SK-N-SH treated with all-trans-retinoic acid at 6 μM for 48 hours (cell line): ENCODE data around the gene CLTCL1.

Source experiments
- ARNTL ChIP-seq: fragments of 450-650 bp; formaldehyde crosslinking; IDR thresholded peaks from 2 replicates; pipeline ENCODE4 v1.5.0; 2020; ENCODE audit warnings: low read depth, mild to moderate bottlenecking, moderate library complexity, borderline replicate concordance
- CSDC2 ChIP-seq: fragments of 250-450 bp; sonication (Bioruptor Pico); IDR thresholded peaks from 2 replicates; pipeline ENCODE4 v1.5.0; 2020; ENCODE audit warnings: mild to moderate bottlenecking, moderate library complexity
- ISL1 ChIP-seq: fragments of 250-450 bp; sonication (Bioruptor Pico); IDR thresholded peaks from 2 replicates; pipeline ENCODE4 v2.1.2; 2022; ENCODE audit warnings: mild to moderate bottlenecking, moderate library complexity
- PPARA ChIP-seq: fragments of 250-450 bp; sonication (Bioruptor Pico); IDR thresholded peaks from 2 replicates; pipeline ENCODE4 v1.5.0; 2020; ENCODE audit warnings: mild to moderate bottlenecking, borderline replicate concordance
- RARB ChIP-seq: fragments of 250-450 bp; sonication (Bioruptor Pico); IDR thresholded peaks from 2 replicates; pipeline ENCODE4 v1.8.0; 2021; ENCODE audit warnings: mild to moderate bottlenecking, moderate library complexity
- ZFP3 ChIP-seq: fragments of 250-450 bp; sonication (Bioruptor Pico); IDR thresholded peaks from 2 replicates; pipeline ENCODE4 v1.5.0; 2020; ENCODE audit warnings: mild to moderate bottlenecking, moderate library complexity
- ZFP30 ChIP-seq: fragments of 450-650 bp; formaldehyde crosslinking; IDR thresholded peaks from 2 replicates; pipeline ENCODE4 v1.5.0; 2022; ENCODE audit warnings: mild to moderate bottlenecking, moderate library complexity
- ZNF70 ChIP-seq: fragments of 450-650 bp; formaldehyde crosslinking; IDR thresholded peaks from 2 replicates; pipeline ENCODE4 v1.5.0; 2020; ENCODE audit warnings: mild to moderate bottlenecking, moderate library complexity
- TF ChIP-seq, protein P1 (sequence below): fragments of 250-450 bp; sonication (Bioruptor Pico); IDR thresholded peaks from 2 replicates; pipeline ENCODE4 v1.8.0; 2020; ENCODE audit warnings: mild to moderate bottlenecking, moderate library complexity, borderline replicate concordance
- TF ChIP-seq, protein P2 (sequence below): fragments of 250-450 bp; sonication (Bioruptor Pico); IDR thresholded peaks from 2 replicates; pipeline ENCODE4 v1.5.1; 2020; ENCODE audit warnings: low read depth, mild to moderate bottlenecking, moderate library complexity
- TF ChIP-seq, protein P3 (sequence below): fragments of 250-450 bp; sonication (Bioruptor Pico); IDR thresholded peaks from 2 replicates; pipeline ENCODE4 v1.5.0; 2020; ENCODE audit warnings: mild to moderate bottlenecking, moderate library complexity

DNA sequence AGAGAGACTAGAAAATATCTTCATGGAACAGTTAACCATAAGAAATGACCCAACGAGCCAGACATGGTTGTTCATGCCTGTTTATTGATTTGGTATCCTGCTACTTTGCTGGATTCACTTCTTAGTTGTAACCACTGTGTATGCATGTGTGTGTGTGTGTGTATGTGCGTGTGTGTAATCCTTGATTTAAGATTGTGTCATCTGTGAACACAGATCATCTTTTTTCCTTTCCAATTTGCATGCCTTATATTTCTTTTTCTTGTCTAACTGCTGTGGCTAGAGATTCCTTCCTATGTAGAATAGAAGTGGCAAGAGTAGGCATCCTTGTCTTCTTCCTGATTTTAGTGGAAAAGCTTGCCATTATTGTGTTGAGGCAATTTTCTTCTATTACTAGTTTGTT lies 16.4 kb upstream of the CLTCL1 start:
- TF ChIP-seq, protein P1, sequence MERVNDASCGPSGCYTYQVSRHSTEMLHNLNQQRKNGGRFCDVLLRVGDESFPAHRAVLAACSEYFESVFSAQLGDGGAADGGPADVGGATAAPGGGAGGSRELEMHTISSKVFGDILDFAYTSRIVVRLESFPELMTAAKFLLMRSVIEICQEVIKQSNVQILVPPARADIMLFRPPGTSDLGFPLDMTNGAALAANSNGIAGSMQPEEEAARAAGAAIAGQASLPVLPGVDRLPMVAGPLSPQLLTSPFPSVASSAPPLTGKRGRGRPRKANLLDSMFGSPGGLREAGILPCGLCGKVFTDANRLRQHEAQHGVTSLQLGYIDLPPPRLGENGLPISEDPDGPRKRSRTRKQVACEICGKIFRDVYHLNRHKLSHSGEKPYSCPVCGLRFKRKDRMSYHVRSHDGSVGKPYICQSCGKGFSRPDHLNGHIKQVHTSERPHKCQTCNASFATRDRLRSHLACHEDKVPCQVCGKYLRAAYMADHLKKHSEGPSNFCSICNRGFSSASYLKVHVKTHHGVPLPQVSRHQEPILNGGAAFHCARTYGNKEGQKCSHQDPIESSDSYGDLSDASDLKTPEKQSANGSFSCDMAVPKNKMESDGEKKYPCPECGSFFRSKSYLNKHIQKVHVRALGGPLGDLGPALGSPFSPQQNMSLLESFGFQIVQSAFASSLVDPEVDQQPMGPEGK, result no peak
- no peak for TF ChIP-seq ZFP30 (CRISPR knock-in tag)
- no peak for TF ChIP-seq ZNF70
- TF ChIP-seq ZFP3 (CRISPR knock-in tag), result no peak
- TF ChIP-seq, protein P2, sequence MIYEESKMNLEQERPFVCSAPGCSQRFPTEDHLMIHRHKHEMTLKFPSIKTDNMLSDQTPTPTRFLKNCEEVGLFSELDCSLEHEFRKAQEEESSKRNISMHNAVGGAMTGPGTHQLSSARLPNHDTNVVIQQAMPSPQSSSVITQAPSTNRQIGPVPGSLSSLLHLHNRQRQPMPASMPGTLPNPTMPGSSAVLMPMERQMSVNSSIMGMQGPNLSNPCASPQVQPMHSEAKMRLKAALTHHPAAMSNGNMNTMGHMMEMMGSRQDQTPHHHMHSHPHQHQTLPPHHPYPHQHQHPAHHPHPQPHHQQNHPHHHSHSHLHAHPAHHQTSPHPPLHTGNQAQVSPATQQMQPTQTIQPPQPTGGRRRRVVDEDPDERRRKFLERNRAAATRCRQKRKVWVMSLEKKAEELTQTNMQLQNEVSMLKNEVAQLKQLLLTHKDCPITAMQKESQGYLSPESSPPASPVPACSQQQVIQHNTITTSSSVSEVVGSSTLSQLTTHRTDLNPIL (CRISPR knock-in tag), result no peak
- TF ChIP-seq, protein P3, sequence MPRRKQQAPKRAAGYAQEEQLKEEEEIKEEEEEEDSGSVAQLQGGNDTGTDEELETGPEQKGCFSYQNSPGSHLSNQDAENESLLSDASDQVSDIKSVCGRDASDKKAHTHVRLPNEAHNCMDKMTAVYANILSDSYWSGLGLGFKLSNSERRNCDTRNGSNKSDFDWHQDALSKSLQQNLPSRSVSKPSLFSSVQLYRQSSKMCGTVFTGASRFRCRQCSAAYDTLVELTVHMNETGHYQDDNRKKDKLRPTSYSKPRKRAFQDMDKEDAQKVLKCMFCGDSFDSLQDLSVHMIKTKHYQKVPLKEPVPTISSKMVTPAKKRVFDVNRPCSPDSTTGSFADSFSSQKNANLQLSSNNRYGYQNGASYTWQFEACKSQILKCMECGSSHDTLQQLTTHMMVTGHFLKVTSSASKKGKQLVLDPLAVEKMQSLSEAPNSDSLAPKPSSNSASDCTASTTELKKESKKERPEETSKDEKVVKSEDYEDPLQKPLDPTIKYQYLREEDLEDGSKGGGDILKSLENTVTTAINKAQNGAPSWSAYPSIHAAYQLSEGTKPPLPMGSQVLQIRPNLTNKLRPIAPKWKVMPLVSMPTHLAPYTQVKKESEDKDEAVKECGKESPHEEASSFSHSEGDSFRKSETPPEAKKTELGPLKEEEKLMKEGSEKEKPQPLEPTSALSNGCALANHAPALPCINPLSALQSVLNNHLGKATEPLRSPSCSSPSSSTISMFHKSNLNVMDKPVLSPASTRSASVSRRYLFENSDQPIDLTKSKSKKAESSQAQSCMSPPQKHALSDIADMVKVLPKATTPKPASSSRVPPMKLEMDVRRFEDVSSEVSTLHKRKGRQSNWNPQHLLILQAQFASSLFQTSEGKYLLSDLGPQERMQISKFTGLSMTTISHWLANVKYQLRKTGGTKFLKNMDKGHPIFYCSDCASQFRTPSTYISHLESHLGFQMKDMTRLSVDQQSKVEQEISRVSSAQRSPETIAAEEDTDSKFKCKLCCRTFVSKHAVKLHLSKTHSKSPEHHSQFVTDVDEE (CRISPR knock-in tag), result no peak
- TF ChIP-seq ARNTL, result no peak
- TF ChIP-seq CSDC2 (CRISPR knock-in tag), result no peak
- TF ChIP-seq RARB (CRISPR knock-in tag), result no peak
- no peak for TF ChIP-seq PPARA (CRISPR knock-in tag)
- no peak for TF ChIP-seq ISL1
